B cell (primary cell): ENCODE data around the gene NAV1.

Source experiments
- CTCF ChIP-seq: fragments of 200-600 bp; IDR thresholded peaks from one replicate; pipeline ENCODE4 v1.8.0; 2022; ENCODE audit warnings: antibody characterized with exemption, mild to moderate bottlenecking
- EZH2 ChIP-seq: IDR thresholded peaks from 2 replicates; pipeline ENCODE4 v1.6.1; 2012; ENCODE audit warnings: borderline replicate concordance, low read depth, mild to moderate bottlenecking, moderate library complexity, low read length; ENCODE audit not compliant: insufficient read depth, poor library complexity, severe bottlenecking

GRCh38 chr1:201543871-201544642, 5.1 kb downstream of the NAV1 start:
- TF ChIP-seq CTCF = no peak
- no peak for TF ChIP-seq EZH2
